HEK293 (cell line): Measurements from ENCODE around the gene CARS1.
A peak's percentile ranks its signal among the peaks of the same experiment; 100 is the strongest.

Experiments used
- CTCF ChIA-PET: fragments of 350-600 bp; formaldehyde crosslinking; extraction: SDS; loops from one replicate; lab custom pipeline; 2021; ENCODE audit warnings: antibody characterized with exemption; lab: Yijun Ruan, JAX
- POLR2A ChIA-PET: fragments of 300-600 bp; formaldehyde crosslinking; extraction: SDS; loops from one replicate; lab custom pipeline; 2020; ENCODE audit warnings: antibody characterized with exemption, inconsistent platforms; lab: Yijun Ruan, JAX
- H3K27ac ChIP-seq: fragments of 200-500 bp; sonication (Bioruptor generic); 2 replicates; pipeline ENCODE4 v1.5.1; 2014; ENCODE audit warnings: low read depth, low read length, control low read depth, inconsistent platforms; ENCODE audit errors: extremely low read depth
- H3K36me3 ChIP-seq, 2 experiments: fragments of 200-500 bp in 1 of 2; sonication (Bioruptor generic) in 1 of 2; 1 replicate in 1 of 2; 2 replicates in 1 of 2; pipeline ENCODE4 v1.5.1; 2014 to 2017; ENCODE audit warnings: inconsistent platforms in 2 of 2, low read length in 2 of 2; ENCODE audit not compliant: control insufficient read depth in 2 of 2, insufficient read depth in 1 of 2
- H3K4me1 ChIP-seq: fragments of 200-500 bp; sonication (Bioruptor generic); 2 replicates; pipeline ENCODE4 v1.5.1; 2014; ENCODE audit warnings: mild to moderate bottlenecking, low read length, inconsistent platforms; ENCODE audit not compliant: control insufficient read depth, insufficient read depth
- H3K4me3 ChIP-seq: 2 replicates; pipeline ENCODE4 v1.5.1; 2011; ENCODE audit warnings: low read depth, mild to moderate bottlenecking, control low read depth, low read length, moderate library complexity
- H3K9me3 ChIP-seq: fragments of 200-500 bp; sonication (Bioruptor generic); 2 replicates; pipeline ENCODE4 v1.5.1; 2014; ENCODE audit warnings: low read depth, low read length, inconsistent platforms; ENCODE audit not compliant: control insufficient read depth, insufficient read depth
- GFI1B ChIP-seq: fragments of 450-650 bp; formaldehyde crosslinking; IDR thresholded peaks from 2 replicates; pipeline ENCODE4 v1.5.1; 2016; ENCODE audit warnings: missing biosample characterization, missing genetic modification characterization
- GLI2 ChIP-seq: fragments of 450-650 bp; formaldehyde crosslinking; IDR thresholded peaks from 2 replicates; pipeline ENCODE4; 2017; ENCODE audit warnings: missing biosample characterization, missing genetic modification characterization, low read depth, borderline replicate concordance
- KLF8 ChIP-seq: fragments of 450-650 bp; formaldehyde crosslinking; IDR thresholded peaks from 2 replicates; pipeline ENCODE4 v1.5.1; 2016; ENCODE audit warnings: missing biosample characterization, missing genetic modification characterization
- TSHZ1 ChIP-seq: fragments of 450-650 bp; formaldehyde crosslinking; IDR thresholded peaks from 2 replicates; pipeline ENCODE4 v1.5.1; 2016; ENCODE audit warnings: missing biosample characterization, missing genetic modification characterization, borderline replicate concordance
- ZBTB44 ChIP-seq: fragments of 450-650 bp; IDR thresholded peaks from 2 replicates; pipeline ENCODE4 v1.5.1; 2018; ENCODE audit warnings: missing biosample characterization, mild to moderate bottlenecking, missing genetic modification characterization
- ZBTB49 ChIP-seq: fragments of 450-650 bp; formaldehyde crosslinking; IDR thresholded peaks from 2 replicates; pipeline ENCODE4 v1.5.1; 2016; ENCODE audit warnings: missing biosample characterization, missing genetic modification characterization, low read depth
- ZBTB6 ChIP-seq: fragments of 450-650 bp; formaldehyde crosslinking; IDR thresholded peaks from 2 replicates; pipeline ENCODE4 v1.5.1; 2017; ENCODE audit warnings: missing biosample characterization, missing genetic modification characterization
- ZBTB8A ChIP-seq: fragments of 450-650 bp; formaldehyde crosslinking; IDR thresholded peaks from 2 replicates; pipeline ENCODE4 v1.5.1; 2016; ENCODE audit warnings: missing biosample characterization, missing genetic modification characterization
- ZNF133 ChIP-seq: fragments of 450-650 bp; formaldehyde crosslinking; IDR thresholded peaks from 2 replicates; pipeline ENCODE4 v1.5.1; 2016; ENCODE audit warnings: missing biosample characterization, missing genetic modification characterization
- ZNF157 ChIP-seq: fragments of 450-650 bp; formaldehyde crosslinking; IDR thresholded peaks from 2 replicates; pipeline ENCODE4 v1.5.1; 2016; ENCODE audit warnings: missing biosample characterization, missing genetic modification characterization
- ZNF16 ChIP-seq: fragments of 450-650 bp; formaldehyde crosslinking; IDR thresholded peaks from 2 replicates; pipeline ENCODE4 v1.5.1; 2016; ENCODE audit warnings: low read depth, missing biosample characterization, missing genetic modification characterization
- ZNF202 ChIP-seq: fragments of 450-650 bp; formaldehyde crosslinking; IDR thresholded peaks from 2 replicates; pipeline ENCODE4 v1.5.1; 2016; ENCODE audit warnings: missing biosample characterization, missing genetic modification characterization, borderline replicate concordance
- ZNF23 ChIP-seq: fragments of 450-650 bp; formaldehyde crosslinking; IDR thresholded peaks from 2 replicates; pipeline ENCODE4 v1.5.1; 2016; ENCODE audit warnings: missing biosample characterization, missing genetic modification characterization, borderline replicate concordance
- ZNF302 ChIP-seq: fragments of 450-650 bp; formaldehyde crosslinking; IDR thresholded peaks from 2 replicates; pipeline ENCODE4 v1.5.1; 2016; ENCODE audit warnings: missing biosample characterization, missing genetic modification characterization, low read depth
- ZNF335 ChIP-seq: fragments of 450-650 bp; formaldehyde crosslinking; conservative IDR thresholded peaks from 2 replicates; pipeline ENCODE4 v1.5.1; 2016; ENCODE audit warnings: missing biosample characterization, missing genetic modification characterization
- ZNF391 ChIP-seq: fragments of 450-650 bp; formaldehyde crosslinking; IDR thresholded peaks from 2 replicates; pipeline ENCODE4 v1.5.1; 2016; ENCODE audit warnings: low read depth, missing biosample characterization, missing genetic modification characterization, borderline replicate concordance
- ZNF473 ChIP-seq: fragments of 450-650 bp; formaldehyde crosslinking; IDR thresholded peaks from 2 replicates; pipeline ENCODE4 v1.5.1; 2017; ENCODE audit warnings: missing biosample characterization, missing genetic modification characterization
- ZNF501 ChIP-seq: fragments of 450-650 bp; formaldehyde crosslinking; IDR thresholded peaks from 2 replicates; pipeline ENCODE4 v1.5.1; 2016; ENCODE audit warnings: missing biosample characterization, missing genetic modification characterization
- ZNF549 ChIP-seq: fragments of 450-650 bp; IDR thresholded peaks from 2 replicates; pipeline ENCODE4 v1.5.1; 2018; ENCODE audit warnings: missing biosample characterization, missing genetic modification characterization, mild to moderate bottlenecking, inconsistent platforms, moderate library complexity
- ZNF610 ChIP-seq: fragments of 450-650 bp; formaldehyde crosslinking; IDR thresholded peaks from 2 replicates; pipeline ENCODE4 v1.5.1; 2016; ENCODE audit warnings: missing biosample characterization, missing genetic modification characterization, borderline replicate concordance
- ZNF621 ChIP-seq: fragments of 450-650 bp; formaldehyde crosslinking; IDR thresholded peaks from 2 replicates; pipeline ENCODE4 v1.5.1; 2017; ENCODE audit warnings: missing biosample characterization, missing genetic modification characterization
- ZNF654 ChIP-seq: fragments of 450-650 bp; formaldehyde crosslinking; IDR thresholded peaks from 2 replicates; pipeline ENCODE4 v1.5.1; 2016; ENCODE audit warnings: low read depth, missing biosample characterization, missing genetic modification characterization
- ZNF704 ChIP-seq: fragments of 450-650 bp; formaldehyde crosslinking; IDR thresholded peaks from 2 replicates; pipeline ENCODE4 v1.5.1; 2016; ENCODE audit warnings: missing biosample characterization, missing genetic modification characterization
- ZNF785 ChIP-seq: fragments of 450-650 bp; formaldehyde crosslinking; IDR thresholded peaks from 2 replicates; pipeline ENCODE4 v1.5.1; 2016; ENCODE audit warnings: missing biosample characterization, missing genetic modification characterization
- ZSCAN30 ChIP-seq: fragments of 450-650 bp; IDR thresholded peaks from 2 replicates; pipeline ENCODE4 v1.5.1; 2018; ENCODE audit warnings: missing biosample characterization, mild to moderate bottlenecking, missing genetic modification characterization, moderate library complexity

CARS1 gene

GRCh38 chr11:3000032-3000961 lies 56.9 kb downstream of the CARS1 start:
- peaks cover 3% of the 10 kb centered on the region; the same call in 1 of the 2 replicates for H3K4me1 ChIP-seq
- H3K4me3 ChIP-seq = no peak overlapping the region
- H3K9me3 ChIP-seq = no peaks in the 10 kb centered on the region
- CTCF ChIA-PET = interaction anchor here (0.7 kb wide), 1 partner anchor 967 kb away, joined by 3 read pairs; no protein-coding TSS in a partner anchor
- POLR2A ChIA-PET = no interaction called here
- no peak overlapping the region for H3K27ac ChIP-seq
- peaks cover 0 to 49% of the 10 kb centered on the region in 2 experiments; a peak in 1 of 3 replicates for H3K36me3 ChIP-seq
- no peak for TF ChIP-seq ZNF157 (tag by site-specific recombination)
- no peak for TF ChIP-seq ZNF16 (tag by site-specific recombination)
- TF ChIP-seq ZNF549 (tag by site-specific recombination) = no peak
- TF ChIP-seq TSHZ1 = no peak
- TF ChIP-seq ZNF785 = no peak
- TF ChIP-seq ZNF23 = no peak
- TF ChIP-seq ZNF654 (tag by site-specific recombination) = no peak
- TF ChIP-seq ZNF704 = no peak
- TF ChIP-seq ZBTB44 (tag by site-specific recombination) = peak; percentile 44; the same call in 1 of the 2 replicates
- TF ChIP-seq ZNF202 (tag by site-specific recombination) = no peak
- TF ChIP-seq KLF8 = no peak
- TF ChIP-seq ZNF133 (tag by site-specific recombination) = no peak
- no peak for TF ChIP-seq ZNF391 (tag by site-specific recombination)
- TF ChIP-seq GFI1B (tag by site-specific recombination) = no peak
- TF ChIP-seq ZBTB6 = peak; percentile 70
- TF ChIP-seq ZNF302 = no peak
- no peak for TF ChIP-seq ZBTB49 (tag by site-specific recombination)
- no peak for TF ChIP-seq GLI2 (tag by site-specific recombination)
- TF ChIP-seq ZNF610 (tag by site-specific recombination) = no peak
- no peak for TF ChIP-seq ZSCAN30 (tag by site-specific recombination)
- no peak for TF ChIP-seq ZNF335 (tag by site-specific recombination)
- no peak for TF ChIP-seq ZNF501 (tag by site-specific recombination)
- TF ChIP-seq ZNF473 = no peak
- no peak for TF ChIP-seq ZNF621 (tag by site-specific recombination)
- peak; percentile 33 for TF ChIP-seq ZBTB8A (tag by site-specific recombination)
